ENCODE measurements around the gene NPSR1. TPM values are rescaled to one million over a fixed set of nuclear protein-coding genes. Genes with fewer than 3 reads are reported as not detected.

NPSR1 gene
- total RNA-seq, 1 experiment from 2014 or later, result not detected

GRCh38 chr7:34709771-34710170 is 51.8 kb downstream of the NPSR1 start:
- no peak for DNase-seq (ENCODE audit: low read depth)
- in situ Hi-C loops (cut with HindIII; ENCODE audit: low pct_unique_long_range_greater_than_20kb, low sequenced_read_pairs), result no loop called here

GRCh38 chr7:34718867-34719266 is 60.8 kb downstream of the NPSR1 start:
- DNase-seq (ENCODE audit: low read depth), result no peak
- in situ Hi-C loops (cut with HindIII; ENCODE audit: low pct_unique_long_range_greater_than_20kb, low sequenced_read_pairs), result no loop called here

GRCh38 chr7:34719636-34720035 is 61.6 kb downstream of the NPSR1 start:
- DNase-seq (ENCODE audit: low read depth), result no peak
- in situ Hi-C loops (cut with HindIII; ENCODE audit: low pct_unique_long_range_greater_than_20kb, low sequenced_read_pairs), result no loop called here

- in situ Hi-C loops (cut with HindIII; ENCODE audit: low pct_unique_long_range_greater_than_20kb, low sequenced_read_pairs), result no loop called here
- DNase-seq (ENCODE audit: low read depth), result no peak
Observed at GRCh38 chr7:34720289-34720688, 62.3 kb downstream of the NPSR1 start.

- DNase-seq (ENCODE audit: low read depth), result no peak
- in situ Hi-C loops (cut with HindIII; ENCODE audit: low pct_unique_long_range_greater_than_20kb, low sequenced_read_pairs), result no loop called here
Observed at GRCh38 chr7:34723338-34723737, 65.3 kb downstream of the NPSR1 start.

- in situ Hi-C loops (cut with HindIII; ENCODE audit: low pct_unique_long_range_greater_than_20kb, low sequenced_read_pairs), result no loop called here
- no peak for DNase-seq (ENCODE audit: low read depth)
Observed at GRCh38 chr7:34723866-34724490, 66.0 kb downstream of the NPSR1 start.

- DNase-seq (ENCODE audit: low read depth), result no peak
- in situ Hi-C loops (cut with HindIII; ENCODE audit: low pct_unique_long_range_greater_than_20kb, low sequenced_read_pairs), result no loop called here
Observed at GRCh38 chr7:34726221-34726620, 68.2 kb downstream of the NPSR1 start.

- no peak for DNase-seq (ENCODE audit: low read depth)
- in situ Hi-C loops (cut with HindIII; ENCODE audit: low pct_unique_long_range_greater_than_20kb, low sequenced_read_pairs), result no loop called here
Observed at GRCh38 chr7:34727464-34727995, 69.5 kb downstream of the NPSR1 start.

- DNase-seq (ENCODE audit: low read depth), result no peak
- in situ Hi-C loops (cut with HindIII; ENCODE audit: low pct_unique_long_range_greater_than_20kb, low sequenced_read_pairs), result no loop called here
Observed at GRCh38 chr7:34728156-34728555, 70.1 kb downstream of the NPSR1 start.

GRCh38 chr7:34734771-34735170 is 76.8 kb downstream of the NPSR1 start:
- no peak for DNase-seq (ENCODE audit: low read depth)
- in situ Hi-C loops (cut with HindIII; ENCODE audit: low pct_unique_long_range_greater_than_20kb, low sequenced_read_pairs), result no loop called here

- no peak for DNase-seq (ENCODE audit: low read depth)
- in situ Hi-C loops (cut with HindIII; ENCODE audit: low pct_unique_long_range_greater_than_20kb, low sequenced_read_pairs), result no loop called here
Observed at GRCh38 chr7:34735526-34735925, 77.5 kb downstream of the NPSR1 start.

GRCh38 chr7:34739651-34740300 is 81.8 kb downstream of the NPSR1 start:
- in situ Hi-C loops (cut with HindIII; ENCODE audit: low pct_unique_long_range_greater_than_20kb, low sequenced_read_pairs), result no loop called here
- DNase-seq (ENCODE audit: low read depth), result no peak

GRCh38 chr7:34740840-34741239 is 82.8 kb downstream of the NPSR1 start:
- no peak for DNase-seq (ENCODE audit: low read depth)
- in situ Hi-C loops (cut with HindIII; ENCODE audit: low pct_unique_long_range_greater_than_20kb, low sequenced_read_pairs), result no loop called here

- in situ Hi-C loops (cut with HindIII; ENCODE audit: low pct_unique_long_range_greater_than_20kb, low sequenced_read_pairs), result no loop called here
- DNase-seq (ENCODE audit: low read depth), result no peak
Observed at GRCh38 chr7:34747176-34747781, 89.3 kb downstream of the NPSR1 start.

- in situ Hi-C loops (cut with HindIII; ENCODE audit: low pct_unique_long_range_greater_than_20kb, low sequenced_read_pairs), result no loop called here
- DNase-seq (ENCODE audit: low read depth), result peak; percentile 93
Observed at GRCh38 chr7:34747867-34748727, 90.1 kb downstream of the NPSR1 start.

- no peak for DNase-seq (ENCODE audit: low read depth)
- in situ Hi-C loops (cut with HindIII; ENCODE audit: low pct_unique_long_range_greater_than_20kb, low sequenced_read_pairs), result no loop called here
Observed at GRCh38 chr7:34748728-34749089, 90.7 kb downstream of the NPSR1 start.

- in situ Hi-C loops (cut with HindIII; ENCODE audit: low pct_unique_long_range_greater_than_20kb, low sequenced_read_pairs), result no loop called here
- DNase-seq (ENCODE audit: low read depth), result no peak
Observed at GRCh38 chr7:34749446-34749845, 91.4 kb downstream of the NPSR1 start.

GRCh38 chr7:34750209-34750608 is 92.2 kb downstream of the NPSR1 start:
- in situ Hi-C loops (cut with HindIII; ENCODE audit: low pct_unique_long_range_greater_than_20kb, low sequenced_read_pairs), result no loop called here

GRCh38 chr7:34750636-34751035 is 92.6 kb downstream of the NPSR1 start:
- in situ Hi-C loops (cut with HindIII; ENCODE audit: low pct_unique_long_range_greater_than_20kb, low sequenced_read_pairs), result no loop called here
- no peak for DNase-seq (ENCODE audit: low read depth)

More at GRCh38 chr7:34750209-34750608, 92.2 kb downstream of the NPSR1 start:
- DNase-seq (ENCODE audit: low read depth), result no peak

Data from Caki2 (cell line).